Measurements from ENCODE around the gene GTF2H4.
"Not testable (repeated sequence)": the region's sequence is repeated elsewhere in the genome, so short reads cannot be mapped to it uniquely, and the experiment has no call there.

GRCh38 chr6:30924040-30924627, 16.1 kb downstream of the GTF2H4 start:
- TF ChIP-seq CTCF, POLR2A (IDR thresholded peaks at IDR 0.05): not testable (repeated sequence)
